ENCODE results near the gene CLUH. TPM values are rescaled to one million over a fixed set of nuclear protein-coding genes. Genes with fewer than 3 reads are reported as not detected.
A peak's percentile ranks its signal among the peaks of the same experiment; 100 is the strongest.

CLUH gene
- total and polyA plus RNA-seq, 2 experiments from 2014 or later: 58.6 to 93.5 TPM

GRCh38 chr17:2735896-2736295 lies 24.3 kb upstream of the CLUH start:
- Histone ChIP-seq H3K9me3 (ENCODE audit: low read depth) (no peaks in the 10 kb centered on the region), H3K4me1 (ENCODE audit: low read depth) (no peaks in the 10 kb centered on the region), H3K4me3 (no peak overlapping the region), H3K27ac (no peak overlapping the region), H3K36me3 (no peaks in the 10 kb centered on the region), H3K27me3 (no peaks in the 10 kb centered on the region)
- no peak for TF ChIP-seq CTCF (IDR thresholded peaks at IDR 0.05; ENCODE audit: low read depth, low read length)
- DNase-seq (ENCODE audit: low read depth in 1 of 2, low spot score in 1 of 2): no peak

- Histone ChIP-seq H3K36me3 (no peaks in the 10 kb centered on the region), H3K4me1 (ENCODE audit: low read depth) (no peaks in the 10 kb centered on the region), H3K27ac (no peak overlapping the region), H3K9me3 (ENCODE audit: low read depth) (no peaks in the 10 kb centered on the region), H3K27me3 (no peaks in the 10 kb centered on the region), H3K4me3 (no peak overlapping the region)
- no peak for TF ChIP-seq CTCF (IDR thresholded peaks at IDR 0.05; ENCODE audit: low read depth, low read length)
- no peak for DNase-seq (ENCODE audit: low read depth in 1 of 2, low spot score in 1 of 2)
These were observed 23.4 kb upstream of the CLUH start for GRCh38 chr17:2734939-2735338.

GRCh38 chr17:2731807-2732206 lies 20.2 kb upstream of the CLUH start:
- no peaks in the 10 kb centered on the region for H3K4me1 ChIP-seq (ENCODE audit: low read depth)
- no peak overlapping the region for H3K4me3 ChIP-seq
- H3K27ac ChIP-seq: no peak overlapping the region
- no peak for TF ChIP-seq CTCF (IDR thresholded peaks at IDR 0.05; ENCODE audit: low read depth, low read length)
- no peaks in the 10 kb centered on the region for H3K9me3 ChIP-seq (ENCODE audit: low read depth)
- DNase-seq (ENCODE audit: low read depth in 1 of 2, low spot score in 1 of 2): no peak
- no peaks in the 10 kb centered on the region for H3K36me3 ChIP-seq
- no peaks in the 10 kb centered on the region for H3K27me3 ChIP-seq

GRCh38 chr17:2730764-2731353 lies 19.3 kb upstream of the CLUH start:
- no peak for TF ChIP-seq CTCF (IDR thresholded peaks at IDR 0.05; ENCODE audit: low read depth, low read length)
- H3K27me3 ChIP-seq: no peaks in the 10 kb centered on the region
- H3K36me3 ChIP-seq: no peaks in the 10 kb centered on the region
- no peak overlapping the region for H3K4me3 ChIP-seq
- no peaks in the 10 kb centered on the region for H3K4me1 ChIP-seq (ENCODE audit: low read depth)
- H3K9me3 ChIP-seq (ENCODE audit: low read depth): no peaks in the 10 kb centered on the region
- H3K27ac ChIP-seq: no peak overlapping the region
- DNase-seq (ENCODE audit: low read depth in 1 of 2, low spot score in 1 of 2): no peak

GRCh38 chr17:2724784-2725164 lies 13.2 kb upstream of the CLUH start:
- H3K9me3 ChIP-seq (ENCODE audit: low read depth): no peaks in the 10 kb centered on the region
- no peak overlapping the region for H3K27ac ChIP-seq
- H3K36me3 ChIP-seq: no peaks in the 10 kb centered on the region
- H3K4me1 ChIP-seq (ENCODE audit: low read depth): no peaks in the 10 kb centered on the region
- peaks cover 27% of the 10 kb centered on the region for H3K27me3 ChIP-seq
- TF ChIP-seq CTCF (IDR thresholded peaks at IDR 0.05; ENCODE audit: low read depth, low read length): peak; percentile 4
- DNase-seq (ENCODE audit: low read depth in 1 of 2, low spot score in 1 of 2): peak; percentile 48 to 73
- no peak overlapping the region for H3K4me3 ChIP-seq

Measured in cardiac muscle cell (in vitro differentiated cells and primary cell).